Smooth muscle cell (in vitro differentiated cells): Measurements from ENCODE around the gene VKORC1. TPM values are rescaled to one million over a fixed set of nuclear protein-coding genes. Genes with fewer than 3 reads are reported as not detected.

Experiments
- DNase-seq: peaks from one replicate; lab custom pipeline; 2025; ENCODE audit not compliant: unreplicated experiment; lab: John Stamatoyannopoulos, UW
- H2AFZ ChIP-seq: fragments of 200-600 bp; sonication (generic); 2 replicates; pipeline ENCODE4 v1.6.0; 2016; ENCODE audit warnings: antibody characterized with exemption, low read depth, mild to moderate bottlenecking
- H3F3A ChIP-seq: fragments of 200-600 bp; sonication (generic); 2 replicates; pipeline ENCODE4 v1.6.0; 2017; ENCODE audit warnings: antibody characterized with exemption, low read depth
- H3K27ac ChIP-seq: fragments of 200-600 bp; sonication (generic); 2 replicates; pipeline ENCODE4 v1.5.1; 2016; ENCODE audit warnings: low read depth, mild to moderate bottlenecking
- H3K27me3 ChIP-seq: fragments of 200-600 bp; sonication (generic); 2 replicates; pipeline ENCODE4 v1.6.1; 2016; ENCODE audit warnings: low read depth, mild to moderate bottlenecking
- H3K36me3 ChIP-seq: fragments of 200-600 bp; sonication (generic); 2 replicates; pipeline ENCODE4 v1.5.1; 2016; ENCODE audit warnings: low read depth
- H3K4me1 ChIP-seq: fragments of 200-600 bp; sonication (generic); 2 replicates; pipeline ENCODE4 v1.5.1; 2016; ENCODE audit warnings: low read depth
- H3K4me2 ChIP-seq: fragments of 200-600 bp; sonication (generic); 2 replicates; pipeline ENCODE4 v1.6.0; 2016; ENCODE audit warnings: mild to moderate bottlenecking
- H3K4me3 ChIP-seq: fragments of 200-600 bp; sonication (generic); 2 replicates; pipeline ENCODE4 v1.5.1; 2016; ENCODE audit warnings: mild to moderate bottlenecking
- H3K79me2 ChIP-seq: fragments of 200-600 bp; sonication (generic); 2 replicates; pipeline ENCODE4 v1.6.0; 2016; ENCODE audit warnings: low read depth, mild to moderate bottlenecking
- H3K9ac ChIP-seq: fragments of 200-600 bp; sonication (generic); 2 replicates; pipeline ENCODE4 v1.6.0; 2016; ENCODE audit warnings: low read depth
- H3K9me3 ChIP-seq: fragments of 200-600 bp; sonication (generic); replicated peaks from 2 replicates; pipeline ENCODE4 v1.5.1; 2016; ENCODE audit warnings: low read depth
- H4K20me1 ChIP-seq: fragments of 200-600 bp; sonication (generic); 2 replicates; pipeline ENCODE4 v1.6.0; 2016; ENCODE audit warnings: low read depth
- CTCF ChIP-seq: fragments of 200-600 bp; sonication (generic); IDR thresholded peaks from 2 replicates; pipeline ENCODE4 v1.5.1; 2017; ENCODE audit warnings: borderline replicate concordance, mild to moderate bottlenecking, antibody characterized with exemption; ENCODE audit not compliant: insufficient read depth, poor library complexity, severe bottlenecking
- WGBS: methylation state at CpG from one replicate; pipeline ENCODE4 v1.1.7; 2016; ENCODE audit warnings: low lambda C conversion rate; 5-methylcytosine and 5-hydroxymethylcytosine counted together
- polyA plus RNA-seq: library from polyadenylated mRNA; unstranded; fragments of >200 nt; fragmentation: Nextera tagmentation; extraction: Ambion mirVana; gene quantifications from 2 replicates; pipeline ENCODE4 v1.2.1, GENCODE V29; 2016
- total RNA-seq: library from RNA; depleted of rRNA; stranded (reverse); fragments of >200 nt; gene quantifications from 2 replicates; pipeline ENCODE4 v1.2.3, GENCODE V29; 2014

The VKORC1 gene
- total RNA-seq (232 and 253 TPM in 2 replicates), polyA plus RNA-seq (340 and 394 TPM in 2 replicates)

- under 1% methylated on average over 67 of the region's 69 CpGs for WGBS
Measured at GRCh38 chr16:31094424-31095120, at the start of gene VKORC1. Gene VKORC1, minus strand, starts transcription at chr16:31094797. Its CDS starts 68 bp downstream, at chr16:31094729.

GRCh38 chr16:31143694-31144148 lies 49.1 kb upstream of the VKORC1 start:
- WGBS: 97% methylated on average over 8 of the region's 8 CpGs
- Histone ChIP-seq H3K9me3 (no peaks in the 10 kb centered on the region), H3K79me2 (no peaks in the 10 kb centered on the region), H3K4me2 (no peak overlapping the region), H2AFZ (no peak overlapping the region), H3K9ac (no peak overlapping the region), H3F3A (no peaks in the 10 kb centered on the region), H3K4me1 (peaks cover 9% of the 10 kb centered on the region), H3K4me3 (no peak overlapping the region), H3K27me3 (peaks cover 23% of the 10 kb centered on the region), H4K20me1 (no peaks in the 10 kb centered on the region), H3K36me3 (no peaks in the 10 kb centered on the region), H3K27ac (no peak overlapping the region)
- no peak for TF ChIP-seq CTCF
- DNase-seq: no peak

More at GRCh38 chr16:31094424-31095120, at the start of gene VKORC1:
- no peaks in the 10 kb centered on the region for H3K36me3 ChIP-seq
- DNase-seq: peak; percentile 71
- H3K27ac ChIP-seq: peak within 1 kb of the TSS; percentile 62
- no peak for TF ChIP-seq CTCF
- H3K9me3 ChIP-seq: no peaks in the 10 kb centered on the region
- peak within 1 kb of the TSS; percentile 87 for H3K4me3 ChIP-seq
- H3K4me1 ChIP-seq: no peaks in the 10 kb centered on the region
- peak within 1 kb of the TSS; percentile 98 for H3K4me2 ChIP-seq
- no peaks in the 10 kb centered on the region for H3F3A ChIP-seq
- H4K20me1 ChIP-seq: peaks cover 34% of the 10 kb centered on the region
- no peaks in the 10 kb centered on the region for H3K27me3 ChIP-seq
- H2AFZ ChIP-seq: peak within 1 kb of the TSS; percentile 45
- peak within 1 kb of the TSS; percentile 78 for H3K9ac ChIP-seq
- peaks cover 30% of the 10 kb centered on the region for H3K79me2 ChIP-seq

GRCh38 chr16:31143011-31143693 lies 48.6 kb upstream of the VKORC1 start:
- H3K4me1 ChIP-seq: peaks cover 9% of the 10 kb centered on the region
- WGBS: 89% methylated on average over 18 of the region's 22 CpGs

More at GRCh38 chr16:31143011-31143693, 48.6 kb upstream of the VKORC1 start:
- Histone ChIP-seq H3K9me3 (no peaks in the 10 kb centered on the region), H3K4me2 (peak overlapping the region; percentile 89), H3K9ac (no peak overlapping the region), H3K36me3 (no peaks in the 10 kb centered on the region), H3K27me3 (peaks cover 18% of the 10 kb centered on the region), H3F3A (no peaks in the 10 kb centered on the region), H2AFZ (peak overlapping the region; percentile 95), H3K79me2 (no peaks in the 10 kb centered on the region), H4K20me1 (no peaks in the 10 kb centered on the region), H3K27ac (no peak overlapping the region), H3K4me3 (peak overlapping the region; percentile 53)
- DNase-seq: no peak
- TF ChIP-seq CTCF: no peak
